Hepatocyte (in vitro differentiated cells): ENCODE data around the gene SLC22A23.

ENCODE experiments used
- EZH2 ChIP-seq: fragments of 200-600 bp; sonication (generic); IDR thresholded peaks from 2 replicates; pipeline ENCODE4 v1.6.1; 2016; ENCODE audit warnings: antibody characterized with exemption, mild to moderate bottlenecking, borderline replicate concordance
- TF ChIP-seq, protein P1 (sequence below): fragments of 200-600 bp; sonication (generic); IDR thresholded peaks from 2 replicates; pipeline ENCODE4 v1.5.1; 2016; ENCODE audit warnings: antibody characterized with exemption, mild to moderate bottlenecking; ENCODE audit not compliant: poor library complexity

DNA sequence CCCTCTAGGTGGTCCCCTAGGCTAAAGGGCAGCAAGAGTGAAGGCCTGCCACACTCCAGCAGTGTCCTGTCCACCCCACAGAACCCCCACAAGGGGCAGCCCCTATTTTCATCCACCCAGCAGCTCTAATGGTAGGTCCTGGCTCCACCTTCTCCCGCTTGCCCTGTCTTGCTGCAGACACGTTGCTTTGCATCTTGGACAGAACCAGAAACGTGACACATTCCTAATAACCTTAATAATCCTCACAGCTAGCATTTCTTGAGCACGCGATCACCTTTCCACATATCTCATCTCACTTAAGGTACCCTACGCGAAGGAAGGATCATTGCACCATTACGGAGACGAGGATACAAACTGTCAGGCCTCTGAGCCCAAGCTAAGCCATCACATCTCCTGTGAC is 11.7 kb upstream of the SLC22A23 start:
- TF ChIP-seq, protein P1, sequence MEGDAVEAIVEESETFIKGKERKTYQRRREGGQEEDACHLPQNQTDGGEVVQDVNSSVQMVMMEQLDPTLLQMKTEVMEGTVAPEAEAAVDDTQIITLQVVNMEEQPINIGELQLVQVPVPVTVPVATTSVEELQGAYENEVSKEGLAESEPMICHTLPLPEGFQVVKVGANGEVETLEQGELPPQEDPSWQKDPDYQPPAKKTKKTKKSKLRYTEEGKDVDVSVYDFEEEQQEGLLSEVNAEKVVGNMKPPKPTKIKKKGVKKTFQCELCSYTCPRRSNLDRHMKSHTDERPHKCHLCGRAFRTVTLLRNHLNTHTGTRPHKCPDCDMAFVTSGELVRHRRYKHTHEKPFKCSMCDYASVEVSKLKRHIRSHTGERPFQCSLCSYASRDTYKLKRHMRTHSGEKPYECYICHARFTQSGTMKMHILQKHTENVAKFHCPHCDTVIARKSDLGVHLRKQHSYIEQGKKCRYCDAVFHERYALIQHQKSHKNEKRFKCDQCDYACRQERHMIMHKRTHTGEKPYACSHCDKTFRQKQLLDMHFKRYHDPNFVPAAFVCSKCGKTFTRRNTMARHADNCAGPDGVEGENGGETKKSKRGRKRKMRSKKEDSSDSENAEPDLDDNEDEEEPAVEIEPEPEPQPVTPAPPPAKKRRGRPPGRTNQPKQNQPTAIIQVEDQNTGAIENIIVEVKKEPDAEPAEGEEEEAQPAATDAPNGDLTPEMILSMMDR: no peak
- no peak for TF ChIP-seq EZH2
